SK-N-SH treated with all-trans-retinoic acid at 6 μM for 48 hours (cell line): Measurements from ENCODE around the gene TADA2B.

Source experiments
- TCF4 ChIP-seq: fragments of 250-450 bp; sonication (Bioruptor Pico); IDR thresholded peaks from 2 replicates; pipeline ENCODE4 v1.8.0; 2021; ENCODE audit warnings: mild to moderate bottlenecking, moderate library complexity, borderline replicate concordance
- ZNF565 ChIP-seq: fragments of 450-650 bp; formaldehyde crosslinking; conservative IDR thresholded peaks from 2 replicates; pipeline ENCODE4 v1.5.0; 2020; ENCODE audit warnings: low read depth, mild to moderate bottlenecking, moderate library complexity
- ZNF8 ChIP-seq: fragments of 450-650 bp; formaldehyde crosslinking; IDR thresholded peaks from 2 replicates; pipeline ENCODE4 v1.5.0; 2020; ENCODE audit warnings: mild to moderate bottlenecking, moderate library complexity
- TF ChIP-seq, protein P1 (sequence below): fragments of 250-450 bp; sonication (Bioruptor Pico); IDR thresholded peaks from 2 replicates; pipeline ENCODE4 v1.5.0; 2020; ENCODE audit warnings: mild to moderate bottlenecking, moderate library complexity

DNA sequence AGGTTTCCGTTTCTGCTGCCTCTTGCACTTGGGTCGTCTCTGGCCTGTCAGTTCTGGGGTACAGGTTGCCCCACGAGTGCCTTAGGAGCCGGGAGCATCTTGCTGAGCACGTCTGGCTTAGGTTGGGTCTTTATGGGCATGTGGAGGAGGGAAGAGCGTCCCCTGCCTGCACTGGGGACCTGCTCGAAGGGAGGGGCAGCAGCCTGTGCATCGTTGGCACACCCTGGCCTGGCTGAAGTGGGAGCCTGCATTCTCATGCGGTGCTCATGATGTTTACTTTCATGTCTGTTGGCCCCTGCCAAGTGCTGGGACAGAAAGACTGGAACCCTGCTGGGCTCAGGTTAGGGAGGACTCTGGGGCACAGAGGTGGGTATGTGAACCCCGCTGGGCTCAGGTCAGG lies 23.8 kb upstream of the TADA2B start:
- TF ChIP-seq ZNF8 (CRISPR knock-in tag) (no peak), ZNF565 (CRISPR knock-in tag) (no peak), TCF4 (no peak)
- TF ChIP-seq, protein P1, sequence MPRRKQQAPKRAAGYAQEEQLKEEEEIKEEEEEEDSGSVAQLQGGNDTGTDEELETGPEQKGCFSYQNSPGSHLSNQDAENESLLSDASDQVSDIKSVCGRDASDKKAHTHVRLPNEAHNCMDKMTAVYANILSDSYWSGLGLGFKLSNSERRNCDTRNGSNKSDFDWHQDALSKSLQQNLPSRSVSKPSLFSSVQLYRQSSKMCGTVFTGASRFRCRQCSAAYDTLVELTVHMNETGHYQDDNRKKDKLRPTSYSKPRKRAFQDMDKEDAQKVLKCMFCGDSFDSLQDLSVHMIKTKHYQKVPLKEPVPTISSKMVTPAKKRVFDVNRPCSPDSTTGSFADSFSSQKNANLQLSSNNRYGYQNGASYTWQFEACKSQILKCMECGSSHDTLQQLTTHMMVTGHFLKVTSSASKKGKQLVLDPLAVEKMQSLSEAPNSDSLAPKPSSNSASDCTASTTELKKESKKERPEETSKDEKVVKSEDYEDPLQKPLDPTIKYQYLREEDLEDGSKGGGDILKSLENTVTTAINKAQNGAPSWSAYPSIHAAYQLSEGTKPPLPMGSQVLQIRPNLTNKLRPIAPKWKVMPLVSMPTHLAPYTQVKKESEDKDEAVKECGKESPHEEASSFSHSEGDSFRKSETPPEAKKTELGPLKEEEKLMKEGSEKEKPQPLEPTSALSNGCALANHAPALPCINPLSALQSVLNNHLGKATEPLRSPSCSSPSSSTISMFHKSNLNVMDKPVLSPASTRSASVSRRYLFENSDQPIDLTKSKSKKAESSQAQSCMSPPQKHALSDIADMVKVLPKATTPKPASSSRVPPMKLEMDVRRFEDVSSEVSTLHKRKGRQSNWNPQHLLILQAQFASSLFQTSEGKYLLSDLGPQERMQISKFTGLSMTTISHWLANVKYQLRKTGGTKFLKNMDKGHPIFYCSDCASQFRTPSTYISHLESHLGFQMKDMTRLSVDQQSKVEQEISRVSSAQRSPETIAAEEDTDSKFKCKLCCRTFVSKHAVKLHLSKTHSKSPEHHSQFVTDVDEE = no peak
